Keratinocyte (primary cell): Measurements from ENCODE around the gene PHF23.

Experiments
- CTCF ChIP-seq, 3 experiments: IDR thresholded peaks in 1 of 3; conservative IDR thresholded peaks in 1 of 3; optimal IDR thresholded peaks in 1 of 3; 2 replicates in 2 of 3; 3 replicates in 1 of 3; pipeline versions ENCODE3 to v1.5.1; 2011; ENCODE audit warnings: low read length in 3 of 3, mild to moderate bottlenecking in 3 of 3, moderate library complexity in 2 of 3, control low read depth in 1 of 3, inconsistent platforms in 1 of 3; ENCODE audit not compliant: insufficient read depth in 2 of 3; ENCODE audit errors: extremely low read depth in 1 of 3
- EZH2 ChIP-seq: IDR thresholded peaks from one replicate; pipeline ENCODE4 v1.6.1; 2012; ENCODE audit warnings: inconsistent platforms, mild to moderate bottlenecking, low read length, moderate library complexity

GRCh38 chr17:7219229-7219811, 19.9 kb downstream of the PHF23 start:
- TF ChIP-seq CTCF (optimal IDR thresholded peaks at IDR 0.05 in 1 of 3, IDR thresholded peaks at IDR 0.05 in 1 of 3, conservative IDR thresholded peaks at IDR 0.05 in 1 of 3; ENCODE audit: extremely low read depth in 1 of 3, insufficient read depth in 2 of 3, low read length in 3 of 3) (no peak), EZH2 (no peak)
